ENCODE results near the gene CPHXL. TPM values are rescaled to one million over a fixed set of nuclear protein-coding genes. Genes with fewer than 3 reads are reported as not detected.

The CPHXL gene
- polyA plus RNA-seq (2011; rRNA removed) (not detected in 2 replicates), polyA plus RNA-seq (2017; fragmentation: RNase III; extraction: RNeasy Plus Mini Kit Qiagen cat#74134 plus additional on column Dnase treatment) (not detected in 3 replicates), polyA minus RNA-seq (2011; rRNA and poly(A)+ RNA removed) (not detected in 2 replicates)
- not detected in 2 replicates for polyA plus RNA-seq (2012; cell fraction: cytosol; rRNA removed)
- not detected in 2 replicates for polyA plus RNA-seq (2012; cell fraction: nucleus; rRNA removed)

DNA sequence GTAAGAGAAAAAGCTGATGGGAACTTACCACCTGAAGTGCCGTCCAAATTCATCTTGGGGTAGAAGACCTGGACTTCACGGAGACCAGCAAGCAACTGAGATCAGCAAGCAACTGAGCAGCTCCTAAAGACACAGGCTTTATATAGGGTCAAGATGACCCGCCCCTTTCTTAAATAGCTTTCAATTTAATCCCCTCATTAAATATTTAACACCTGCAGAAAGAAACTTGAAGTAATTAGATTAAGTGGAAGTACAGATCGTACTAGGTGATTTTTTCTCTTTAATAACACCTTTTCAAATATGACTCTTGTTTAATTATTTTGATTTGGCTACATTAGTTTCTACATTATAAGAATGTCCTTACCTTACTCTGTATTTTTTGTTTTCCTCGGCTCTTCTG is at the start of gene CPHXL:
Gene CPHXL (minus strand): TSS at position 101 of the 400 bp plus-strand sequence. CDS start 48 bp downstream, at position 53.
- no peak for ATAC-seq
- WGBS (ENCODE audit: missing lambda C conversion rate), result 49% methylated on average over 5 of the region's 5 CpGs

DNA sequence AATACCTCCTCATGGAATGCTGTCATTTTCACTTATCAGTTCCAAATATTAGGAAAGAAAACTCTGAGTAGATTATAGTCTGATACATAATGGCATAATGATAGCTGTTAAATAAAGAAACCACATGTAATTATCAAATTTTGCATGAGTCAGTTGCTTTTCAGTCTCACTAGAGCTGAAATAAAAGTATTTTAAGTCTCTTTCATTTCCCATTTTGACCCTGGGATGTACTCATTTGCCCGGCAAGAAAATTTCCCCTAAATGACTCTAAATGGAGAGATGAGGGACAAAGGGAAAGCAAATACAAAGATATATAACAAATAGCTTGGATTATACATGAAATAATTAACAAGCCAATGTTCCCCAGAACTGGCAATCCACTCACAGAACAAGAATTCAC is 47.9 kb upstream of the CPHXL start:
- Histone ChIP-seq H3K4me1 (no peaks in the 10 kb centered on the region), H3K9me3 (peaks cover 5% of the 10 kb centered on the region; the same call in 1 of the 3 replicates), H3K4me3 (no peak overlapping the region), H3K27ac (no peak overlapping the region), H3K4me2 (no peak overlapping the region)
- ChIA-PET CTCF (interaction anchor here (0.8 to 1.7 kb wide), 2 partner anchors 10 to 13 kb away, joined by 3 to 8 read pairs; no protein-coding TSS in a partner anchor), POLR2A (no interaction called here)
- FAIRE-seq (no peak), DNase-seq (ENCODE audit: low read depth in 1 of 2, low spot score in 1 of 2) (no peak), ATAC-seq (no peak)
- WGBS (ENCODE audit: missing lambda C conversion rate), result 67% methylated on average over 1 of the region's 1 CpG
- TF ChIP-seq CBX2 (IDR thresholded peaks at IDR 0.05; ENCODE audit: borderline replicate concordance, low read depth), result no peak
- no peak for TF ChIP-seq ZC3H11A (IDR thresholded peaks at IDR 0.05)
- TF ChIP-seq, protein P1, sequence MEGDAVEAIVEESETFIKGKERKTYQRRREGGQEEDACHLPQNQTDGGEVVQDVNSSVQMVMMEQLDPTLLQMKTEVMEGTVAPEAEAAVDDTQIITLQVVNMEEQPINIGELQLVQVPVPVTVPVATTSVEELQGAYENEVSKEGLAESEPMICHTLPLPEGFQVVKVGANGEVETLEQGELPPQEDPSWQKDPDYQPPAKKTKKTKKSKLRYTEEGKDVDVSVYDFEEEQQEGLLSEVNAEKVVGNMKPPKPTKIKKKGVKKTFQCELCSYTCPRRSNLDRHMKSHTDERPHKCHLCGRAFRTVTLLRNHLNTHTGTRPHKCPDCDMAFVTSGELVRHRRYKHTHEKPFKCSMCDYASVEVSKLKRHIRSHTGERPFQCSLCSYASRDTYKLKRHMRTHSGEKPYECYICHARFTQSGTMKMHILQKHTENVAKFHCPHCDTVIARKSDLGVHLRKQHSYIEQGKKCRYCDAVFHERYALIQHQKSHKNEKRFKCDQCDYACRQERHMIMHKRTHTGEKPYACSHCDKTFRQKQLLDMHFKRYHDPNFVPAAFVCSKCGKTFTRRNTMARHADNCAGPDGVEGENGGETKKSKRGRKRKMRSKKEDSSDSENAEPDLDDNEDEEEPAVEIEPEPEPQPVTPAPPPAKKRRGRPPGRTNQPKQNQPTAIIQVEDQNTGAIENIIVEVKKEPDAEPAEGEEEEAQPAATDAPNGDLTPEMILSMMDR (IDR thresholded peaks at IDR 0.05), result no peak

More for the DNA sequence above, at the start of gene CPHXL:
- no peak for TF ChIP-seq FOSB (CRISPR knock-in tag; IDR thresholded peaks at IDR 0.05)
- TF ChIP-seq RAD21 (conservative IDR thresholded peaks at IDR 0.05 in 1 of 2, IDR thresholded peaks at IDR 0.05 in 1 of 2), result no peak
- TF ChIP-seq BHLHE40 (IDR thresholded peaks at IDR 0.05; ENCODE audit: low read depth, low read length), result no peak
- TF ChIP-seq, protein P2, sequence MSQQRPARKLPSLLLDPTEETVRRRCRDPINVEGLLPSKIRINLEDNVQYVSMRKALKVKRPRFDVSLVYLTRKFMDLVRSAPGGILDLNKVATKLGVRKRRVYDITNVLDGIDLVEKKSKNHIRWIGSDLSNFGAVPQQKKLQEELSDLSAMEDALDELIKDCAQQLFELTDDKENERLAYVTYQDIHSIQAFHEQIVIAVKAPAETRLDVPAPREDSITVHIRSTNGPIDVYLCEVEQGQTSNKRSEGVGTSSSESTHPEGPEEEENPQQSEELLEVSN (IDR thresholded peaks at IDR 0.05; ENCODE audit: borderline replicate concordance, low read depth), result no peak
- no peak for TF ChIP-seq KDM1A (IDR thresholded peaks at IDR 0.05; ENCODE audit: low read depth)
- TF ChIP-seq RNF2 (IDR thresholded peaks at IDR 0.05; ENCODE audit: borderline replicate concordance, low read depth), result no peak
- no peak for TF ChIP-seq JUN (IDR thresholded peaks at IDR 0.05)
- no peak for TF ChIP-seq HOXB13 (CRISPR knock-in tag; IDR thresholded peaks at IDR 0.05; ENCODE audit: low read depth)
- Histone ChIP-seq H3K4me1 (no peaks in the 10 kb centered on the region), H3K4me3 (no peak within 1 kb of the TSS), H3K9me3 (no peaks in the 10 kb centered on the region), H3K4me2 (0 out of 3 replicates have a peak within 1 kb of the TSS, but pooled peaks have one; percentile 21), H3K27ac (no peak within 1 kb of the TSS)
- DNase-seq (ENCODE audit: low read depth in 1 of 2, low spot score in 1 of 2) (no peak), FAIRE-seq (no peak)
- ChIA-PET POLR2A (no interaction called here), CTCF (no interaction called here)

DNA sequence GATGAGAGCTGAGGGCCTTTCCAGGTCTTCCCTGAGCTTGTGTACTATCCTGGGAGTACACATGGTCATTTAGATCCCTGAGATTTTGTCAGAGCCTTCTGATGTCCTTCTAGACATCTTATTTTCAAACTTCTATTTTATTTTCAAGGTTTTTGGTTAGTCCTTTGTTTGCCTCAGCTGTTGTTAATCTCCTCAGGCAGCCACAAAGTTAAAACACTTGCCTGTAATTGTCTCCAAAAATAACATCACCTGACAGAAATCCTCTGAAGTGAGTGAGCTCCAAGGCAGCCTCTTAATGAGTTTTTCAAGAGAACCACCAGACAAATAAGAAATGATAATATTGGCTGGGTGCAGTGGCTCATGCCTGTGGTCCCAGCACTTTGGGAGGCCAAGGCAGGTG is 43.8 kb upstream of the CPHXL start:
- FAIRE-seq, result no peak
- Histone ChIP-seq H3K4me2 (no peak overlapping the region), H3K9me3 (peaks cover 5% of the 10 kb centered on the region; the same call in 1 of the 3 replicates), H3K4me1 (no peaks in the 10 kb centered on the region), H3K4me3 (no peak overlapping the region), H3K27ac (no peak overlapping the region)
- ChIA-PET CTCF (interaction anchor here (0.6 to 0.9 kb wide), 3 partner anchors 326 to 1274 kb away, joined by 3 to 4 read pairs (median 3); no protein-coding TSS in a partner anchor), POLR2A (no interaction called here)
- DNase-seq (ENCODE audit: low read depth in 1 of 2, low spot score in 1 of 2), result no peak
- ATAC-seq, result no peak
- TF ChIP-seq KDM5A (IDR thresholded peaks at IDR 0.05) (no peak), GATA3 (IDR thresholded peaks at IDR 0.05; ENCODE audit: borderline replicate concordance) (no peak), MAZ (IDR thresholded peaks at IDR 0.05; ENCODE audit: borderline replicate concordance, low read depth, low read length) (no peak), TP53 (CRISPR knock-in tag; IDR thresholded peaks at IDR 0.05) (no peak), HEYL (CRISPR knock-in tag; IDR thresholded peaks at IDR 0.05) (no peak), EHF (CRISPR knock-in tag; IDR thresholded peaks at IDR 0.05) (no peak), HOXA7 (CRISPR knock-in tag; IDR thresholded peaks at IDR 0.05) (no peak), ESRRA (IDR thresholded peaks at IDR 0.05; ENCODE audit: borderline replicate concordance, low read length) (no peak), NPAS2 (CRISPR knock-in tag; IDR thresholded peaks at IDR 0.05; ENCODE audit: borderline replicate concordance) (no peak), RARB (CRISPR knock-in tag; IDR thresholded peaks at IDR 0.05) (no peak), ZC3H11A (IDR thresholded peaks at IDR 0.05) (no peak), HOXB5 (CRISPR knock-in tag; IDR thresholded peaks at IDR 0.05) (no peak), FOSL2 (IDR thresholded peaks at IDR 0.05) (no peak), FOSL2 (CRISPR knock-in tag; IDR thresholded peaks at IDR 0.05) (no peak)
- TF ChIP-seq, protein P3, sequence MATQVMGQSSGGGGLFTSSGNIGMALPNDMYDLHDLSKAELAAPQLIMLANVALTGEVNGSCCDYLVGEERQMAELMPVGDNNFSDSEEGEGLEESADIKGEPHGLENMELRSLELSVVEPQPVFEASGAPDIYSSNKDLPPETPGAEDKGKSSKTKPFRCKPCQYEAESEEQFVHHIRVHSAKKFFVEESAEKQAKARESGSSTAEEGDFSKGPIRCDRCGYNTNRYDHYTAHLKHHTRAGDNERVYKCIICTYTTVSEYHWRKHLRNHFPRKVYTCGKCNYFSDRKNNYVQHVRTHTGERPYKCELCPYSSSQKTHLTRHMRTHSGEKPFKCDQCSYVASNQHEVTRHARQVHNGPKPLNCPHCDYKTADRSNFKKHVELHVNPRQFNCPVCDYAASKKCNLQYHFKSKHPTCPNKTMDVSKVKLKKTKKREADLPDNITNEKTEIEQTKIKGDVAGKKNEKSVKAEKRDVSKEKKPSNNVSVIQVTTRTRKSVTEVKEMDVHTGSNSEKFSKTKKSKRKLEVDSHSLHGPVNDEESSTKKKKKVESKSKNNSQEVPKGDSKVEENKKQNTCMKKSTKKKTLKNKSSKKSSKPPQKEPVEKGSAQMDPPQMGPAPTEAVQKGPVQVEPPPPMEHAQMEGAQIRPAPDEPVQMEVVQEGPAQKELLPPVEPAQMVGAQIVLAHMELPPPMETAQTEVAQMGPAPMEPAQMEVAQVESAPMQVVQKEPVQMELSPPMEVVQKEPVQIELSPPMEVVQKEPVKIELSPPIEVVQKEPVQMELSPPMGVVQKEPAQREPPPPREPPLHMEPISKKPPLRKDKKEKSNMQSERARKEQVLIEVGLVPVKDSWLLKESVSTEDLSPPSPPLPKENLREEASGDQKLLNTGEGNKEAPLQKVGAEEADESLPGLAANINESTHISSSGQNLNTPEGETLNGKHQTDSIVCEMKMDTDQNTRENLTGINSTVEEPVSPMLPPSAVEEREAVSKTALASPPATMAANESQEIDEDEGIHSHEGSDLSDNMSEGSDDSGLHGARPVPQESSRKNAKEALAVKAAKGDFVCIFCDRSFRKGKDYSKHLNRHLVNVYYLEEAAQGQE (IDR thresholded peaks at IDR 0.05), result no peak
- TF ChIP-seq, protein P4, sequence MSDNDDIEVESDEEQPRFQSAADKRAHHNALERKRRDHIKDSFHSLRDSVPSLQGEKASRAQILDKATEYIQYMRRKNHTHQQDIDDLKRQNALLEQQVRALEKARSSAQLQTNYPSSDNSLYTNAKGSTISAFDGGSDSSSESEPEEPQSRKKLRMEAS (IDR thresholded peaks at IDR 0.05), result no peak
- TF ChIP-seq, protein P1 (IDR thresholded peaks at IDR 0.05), result no peak

All from A549 (cell line).